Left lung (tissue), 10 donors: ENCODE data around the gene PCSK1. TPM values are rescaled to one million over a fixed set of nuclear protein-coding genes. Genes with fewer than 3 reads are reported as not detected.

Source experiments
- ATAC-seq: fragments of 200-7000 bp; cut with Tn5 transposase; one replicate; pipeline ENCODE4 v1.9.1; 2020; ENCODE audit warnings: moderate library complexity
- DNase-seq, 4 donors: peaks; one replicate each; pipeline ENCODE4 v3.0.0-alpha.2; 2013 to 2020
- H3K27ac ChIP-seq, 2 donors: fragments of 200-600 bp; sonication (generic) in 1 of 2; one replicate each; pipeline versions ENCODE4 v1.5.0 to v1.8.0; 2020 to 2021
- H3K27me3 ChIP-seq, 2 donors: fragments of 200-600 bp; sonication (generic) in 1 of 2; one replicate each; pipeline versions ENCODE4 v1.5.0 to v1.8.0; 2020 to 2021
- H3K36me3 ChIP-seq, 2 donors: fragments of 200-600 bp; sonication (generic) in 1 of 2; one replicate each; pipeline versions ENCODE4 v1.5.0 to v1.8.0; 2020 to 2021
- H3K4me1 ChIP-seq, 2 donors: fragments of 200-600 bp; one replicate each; pipeline ENCODE4 v1.8.0; 2021
- H3K4me3 ChIP-seq, 2 donors: fragments of 200-600 bp; sonication (generic) in 1 of 2; one replicate each; pipeline versions ENCODE4 v1.5.0 to v1.8.0; 2020 to 2021; ENCODE audit warnings: mild to moderate bottlenecking in 1 of 2
- H3K9me3 ChIP-seq, 2 donors: fragments of 200-600 bp; sonication (generic) in 1 of 2; one replicate each; pipeline versions ENCODE4 v1.5.0 to v1.8.0; 2020 to 2021
- CTCF ChIP-seq, 2 donors: fragments of 200-600 bp; sonication (generic) in 1 of 2; IDR thresholded peaks; one replicate each; pipeline versions ENCODE4 v1.5.0 to v1.8.0; 2021; ENCODE audit warnings: antibody characterized with exemption in 2 of 2
- intact Hi-C, 2 donors: fragments of 100-400 bp; cut with DNase I; formaldehyde crosslinking; loops; one replicate each; pipeline versions ENCODE4 v1.11.2 to v1.14.2; 2022
- polyA plus RNA-seq, 6 donors: library from polyadenylated mRNA; unstranded; fragments of 120-200 nt; gene quantifications; one replicate each; pipeline ENCODE4 v1.2.1, GENCODE V29; 2013; ENCODE audit not compliant: insufficient read length in 6 of 6
- total RNA-seq, 2 donors: library from RNA; stranded (reverse); fragmentation: NEBNext Ultra II Directional; extraction: Animal tissue kit (Norgen Biotek cat#: 25700); gene quantifications; one replicate each; pipeline ENCODE4 v1.2.1, GENCODE V29; 2021
- donor health status: DM: no; HTN: yes; CAD: no.
- donor health status: DM: no; HTN: no; CAD: no.

PCSK1 gene
- total and polyA plus RNA-seq, 8 donors, result 0.15 to 0.93 (median 0.50) TPM

DNA sequence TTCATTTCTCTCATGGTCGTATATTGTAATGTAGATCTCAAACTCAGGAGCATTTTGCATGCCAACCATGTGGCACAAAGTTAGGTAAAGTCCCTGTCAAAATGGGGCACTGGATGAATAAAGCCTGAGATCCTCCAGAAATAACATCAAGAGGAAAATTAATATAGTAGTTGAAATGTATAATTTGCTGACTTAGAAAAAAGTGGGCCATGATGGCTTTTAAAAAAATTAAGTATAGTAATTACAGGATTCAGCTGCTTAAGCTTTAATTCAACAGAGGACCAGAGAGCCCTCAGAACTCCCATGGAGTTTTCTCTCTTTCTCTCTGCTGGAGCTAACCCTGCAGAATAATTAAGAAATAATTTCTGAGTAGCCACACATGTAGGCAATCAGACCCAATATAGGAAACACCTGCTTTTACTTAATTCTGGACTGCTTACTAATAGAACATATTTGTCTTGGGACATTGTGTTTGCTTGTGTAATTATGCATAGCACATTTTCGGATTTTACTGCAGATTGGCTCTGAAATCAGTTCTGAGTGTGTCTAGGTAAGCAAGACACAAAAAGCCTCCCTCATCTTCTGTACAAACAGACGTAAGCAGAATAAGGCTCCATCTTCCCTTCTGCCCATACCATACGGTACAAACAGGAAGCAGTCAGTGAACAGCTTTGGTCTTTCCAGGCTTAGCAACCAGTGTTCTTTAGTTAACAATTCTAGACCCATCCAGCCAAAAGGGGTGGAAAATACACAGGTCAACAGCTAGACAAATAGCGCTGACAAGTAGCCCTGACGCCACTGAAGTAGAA, 26.5 kb upstream of the PCSK1 start:
- no peak for DNase-seq
- ATAC-seq, result no peak
- Histone ChIP-seq H3K4me3 (no peak overlapping the region), H3K27me3 (no peaks in the 10 kb centered on the region), H3K36me3 (no peaks in the 10 kb centered on the region), H3K4me1 (no peaks in the 10 kb centered on the region), H3K9me3 (no peaks in the 10 kb centered on the region), H3K27ac (no peak overlapping the region)
- TF ChIP-seq CTCF (IDR thresholded peaks at IDR 0.05), result no peak
- intact Hi-C loops, result no loop called here

DNA sequence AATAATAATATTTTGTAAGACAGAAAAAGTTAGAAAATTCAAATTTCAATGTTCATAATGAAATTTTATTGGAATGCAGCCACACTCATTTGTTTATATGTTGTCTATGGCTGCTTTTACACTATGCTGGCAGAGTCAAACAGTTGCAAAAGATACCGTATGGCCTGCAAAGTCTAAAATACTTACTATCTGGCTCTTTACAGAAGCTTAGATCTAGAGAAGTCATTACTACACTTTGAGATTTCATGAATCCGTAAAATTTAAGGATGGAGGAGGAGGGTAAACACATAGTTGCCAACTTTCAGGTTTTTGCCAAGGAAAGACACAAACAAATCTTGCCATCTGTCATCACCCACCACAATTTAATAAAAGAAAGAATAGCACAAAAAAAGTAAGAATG, 25.1 kb upstream of the PCSK1 start:
- H3K9me3 ChIP-seq, result no peaks in the 10 kb centered on the region
- H3K27me3 ChIP-seq, result no peaks in the 10 kb centered on the region
- no peaks in the 10 kb centered on the region for H3K4me1 ChIP-seq
- no peak for TF ChIP-seq CTCF (IDR thresholded peaks at IDR 0.05)
- no peaks in the 10 kb centered on the region for H3K36me3 ChIP-seq
- intact Hi-C loops, result no loop called here
- H3K4me3 ChIP-seq, result no peak overlapping the region
- DNase-seq, result no peak
- H3K27ac ChIP-seq, result no peak overlapping the region
- ATAC-seq, result no peak

DNA sequence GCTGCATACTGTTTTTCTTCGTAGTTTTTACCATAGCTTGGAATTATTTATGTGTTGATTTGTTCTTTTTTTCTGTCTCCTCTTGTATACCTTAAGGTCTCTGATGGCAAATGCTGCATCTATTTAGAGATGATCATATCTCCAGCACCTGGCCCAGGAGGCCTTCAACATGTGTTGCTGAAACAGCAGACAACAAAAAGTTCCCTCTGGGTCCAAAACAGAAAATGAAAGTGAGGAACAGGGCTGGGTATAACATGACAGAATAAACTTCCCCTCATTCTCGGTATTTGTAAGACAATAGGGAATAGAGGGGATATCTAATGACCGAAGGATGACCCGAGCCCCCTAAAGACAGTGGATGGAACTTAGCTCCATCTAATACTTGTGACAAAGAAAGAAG, 22.7 kb upstream of the PCSK1 start:
- TF ChIP-seq CTCF (IDR thresholded peaks at IDR 0.05), result no peak
- no peak for DNase-seq
- Histone ChIP-seq H3K9me3 (no peaks in the 10 kb centered on the region), H3K27ac (no peak overlapping the region), H3K4me3 (no peak overlapping the region), H3K36me3 (no peaks in the 10 kb centered on the region), H3K4me1 (no peaks in the 10 kb centered on the region), H3K27me3 (no peaks in the 10 kb centered on the region)
- intact Hi-C loops, result no loop called here
- no peak for ATAC-seq

DNA sequence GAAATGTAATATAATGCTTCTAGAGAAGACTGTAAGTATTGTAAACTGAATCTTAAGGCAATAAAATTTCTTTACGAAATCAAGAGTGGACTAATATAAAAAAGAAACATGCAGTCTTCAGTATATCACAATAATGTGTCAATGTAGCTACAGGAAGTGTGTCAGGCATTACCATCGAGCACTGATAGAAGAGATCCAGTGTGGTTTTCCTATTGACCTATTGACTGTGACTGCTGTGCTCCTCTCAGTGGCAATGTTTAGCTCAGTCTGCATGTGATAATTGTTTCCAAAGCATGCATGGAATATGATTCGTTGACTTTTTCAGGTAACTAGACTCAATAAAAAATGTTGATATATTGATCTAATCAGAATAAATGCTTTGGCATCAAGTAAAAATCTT, 20.3 kb upstream of the PCSK1 start:
- no peak overlapping the region for H3K4me3 ChIP-seq
- intact Hi-C loops, result no loop called here
- no peaks in the 10 kb centered on the region for H3K27me3 ChIP-seq
- no peaks in the 10 kb centered on the region for H3K9me3 ChIP-seq
- ATAC-seq (no peak), DNase-seq (no peak)
- no peaks in the 10 kb centered on the region for H3K36me3 ChIP-seq
- H3K4me1 ChIP-seq, result no peaks in the 10 kb centered on the region
- no peak overlapping the region for H3K27ac ChIP-seq
- no peak for TF ChIP-seq CTCF (IDR thresholded peaks at IDR 0.05)

- H3K36me3 ChIP-seq, result no peaks in the 10 kb centered on the region
- H3K27ac ChIP-seq, result no peak overlapping the region
- no peak for TF ChIP-seq CTCF (IDR thresholded peaks at IDR 0.05)
- no peaks in the 10 kb centered on the region for H3K9me3 ChIP-seq
- no peak overlapping the region for H3K4me3 ChIP-seq
- DNase-seq (no peak), ATAC-seq (no peak)
- intact Hi-C loops, result no loop called here
- H3K27me3 ChIP-seq, result peaks cover 0 to 11% of the 10 kb centered on the region in 2 donors
- H3K4me1 ChIP-seq, result no peaks in the 10 kb centered on the region
Observed at GRCh38 chr5:96447949-96448348, 14.9 kb upstream of the PCSK1 start.
